Stimulated activated CD8-positive, alpha-beta memory T cell treated with anti-CD3 and anti-CD28 coated beads, Interleukin-7, amount 100 ng/mL, for 1 hour (primary cell): ENCODE results near the gene MLIP.
"Not testable (repeated sequence)": the region's sequence is repeated elsewhere in the genome, so short reads cannot be mapped to it uniquely, and the experiment has no call there.

Experiments used
- DNase-seq, 2 donors: peaks; one replicate each; pipeline ENCODE4 v3.0.0-alpha.2; 2020; ENCODE audit warnings: low read depth in 2 of 2

Gene MLIP

GRCh38 chr6:54111341-54112045 is at the start of gene MLIP:
MLIP (plus strand) TSS chr6:54111443; CDS start chr6:54111480, 37 bp downstream.
- no peak for DNase-seq

- no peak for DNase-seq
These were observed 48.1 kb upstream of the MLIP start for GRCh38 chr6:54063228-54063539.

- DNase-seq = no peak
These were observed 42.5 kb upstream of the MLIP start for GRCh38 chr6:54068694-54069093.

GRCh38 chr6:54070025-54070424 is 41.2 kb upstream of the MLIP start:
- no peak for DNase-seq

GRCh38 chr6:54071821-54072340 is 39.4 kb upstream of the MLIP start:
- DNase-seq = no peak

- DNase-seq = no peak
These were observed 38.5 kb upstream of the MLIP start for GRCh38 chr6:54072635-54073313.

GRCh38 chr6:54073487-54073886 is 37.8 kb upstream of the MLIP start:
- DNase-seq = no peak

GRCh38 chr6:54074109-54074508 is 37.1 kb upstream of the MLIP start:
- no peak for DNase-seq

GRCh38 chr6:54074578-54075195 is 36.6 kb upstream of the MLIP start:
- no peak for DNase-seq

GRCh38 chr6:54076159-54076789 is 35.0 kb upstream of the MLIP start:
- DNase-seq = no peak

GRCh38 chr6:54081499-54081898 is 29.7 kb upstream of the MLIP start:
- DNase-seq = not testable (repeated sequence)

- no peak for DNase-seq
These were observed 28.0 kb upstream of the MLIP start for GRCh38 chr6:54083287-54083686.

GRCh38 chr6:54084231-54084630 is 27.0 kb upstream of the MLIP start:
- DNase-seq = no peak

GRCh38 chr6:54085047-54085446 is 26.2 kb upstream of the MLIP start:
- no peak for DNase-seq

- no peak for DNase-seq
These were observed 25.7 kb upstream of the MLIP start for GRCh38 chr6:54085541-54085940.

GRCh38 chr6:54086439-54086838 is 24.8 kb upstream of the MLIP start:
- DNase-seq = no peak

GRCh38 chr6:54087721-54088120 is 23.5 kb upstream of the MLIP start:
- no peak for DNase-seq

- DNase-seq = no peak
These were observed 17.8 kb upstream of the MLIP start for GRCh38 chr6:54093326-54093948.

- no peak for DNase-seq
These were observed 16.9 kb upstream of the MLIP start for GRCh38 chr6:54094293-54094692.

- no peak for DNase-seq
These were observed 16.5 kb upstream of the MLIP start for GRCh38 chr6:54094786-54095185.

- no peak for DNase-seq
These were observed 15.5 kb upstream of the MLIP start for GRCh38 chr6:54095723-54096122.

GRCh38 chr6:54096811-54097210 is 14.4 kb upstream of the MLIP start:
- DNase-seq = no peak
